ENCODE measurements around the gene RPL36A. TPM values are rescaled to one million over a fixed set of nuclear protein-coding genes. Genes with fewer than 3 reads are reported as not detected.

RPL36A gene
- polyA plus RNA-seq, 4 donors, result 1,312 to 3,526 (median 2,470) TPM

DNA sequence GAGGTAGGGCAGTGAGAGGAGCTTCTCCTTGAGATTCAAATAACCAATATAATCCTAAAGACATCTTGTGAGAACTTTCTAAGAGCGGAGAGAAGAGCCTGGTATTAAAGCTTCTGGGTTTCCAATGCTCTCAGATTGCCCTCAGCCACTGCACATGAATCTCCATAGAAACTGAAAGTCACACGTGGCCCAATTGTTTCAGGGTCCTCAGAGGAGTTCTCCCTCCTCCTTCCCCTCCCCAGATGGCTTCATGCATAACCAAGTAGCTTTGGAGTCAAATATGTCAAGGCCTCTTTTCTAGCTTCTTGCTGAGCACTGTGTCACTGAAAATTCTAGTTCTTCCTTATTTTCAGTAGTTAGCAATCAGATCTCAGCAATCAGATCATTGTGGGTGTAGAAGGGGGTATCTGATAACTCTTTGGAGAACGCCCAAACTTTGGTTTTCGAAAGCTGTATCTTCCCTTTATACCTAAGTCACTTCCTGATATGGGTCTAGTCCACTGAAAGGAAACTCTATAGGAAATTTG is 7.1 kb upstream of the RPL36A start:
- FAIRE-seq (no peak), DNase-seq (no peak)
- Histone ChIP-seq H3K4me1 (ENCODE audit: control insufficient read depth in 3 of 3, insufficient read depth in 2 of 3, low read depth in 1 of 3, low read length in 2 of 3) (no peaks in the 10 kb centered on the region), H3K9me3 (ENCODE audit: control insufficient read depth in 2 of 2, insufficient read depth in 1 of 2, low read depth in 1 of 2, low read length in 1 of 2) (no peaks in the 10 kb centered on the region), H3K27me3 (ENCODE audit: control insufficient read depth in 3 of 3, insufficient read depth in 3 of 3, low read length in 3 of 3) (no peaks in the 10 kb centered on the region), H3K36me3 (ENCODE audit: control insufficient read depth in 3 of 3, insufficient read depth in 2 of 3, low read depth in 1 of 3, low read length in 3 of 3) (no peaks in the 10 kb centered on the region), H3K27ac (ENCODE audit: low read depth in 1 of 3, low read length in 2 of 3) (no peak overlapping the region), H3K4me3 (ENCODE audit: low read depth in 1 of 3, low read length in 3 of 3) (no peak overlapping the region)
- 55 to 62% (median 58%) methylated on average over 4 of the region's 4 CpGs for WGBS, 3 donors

DNA sequence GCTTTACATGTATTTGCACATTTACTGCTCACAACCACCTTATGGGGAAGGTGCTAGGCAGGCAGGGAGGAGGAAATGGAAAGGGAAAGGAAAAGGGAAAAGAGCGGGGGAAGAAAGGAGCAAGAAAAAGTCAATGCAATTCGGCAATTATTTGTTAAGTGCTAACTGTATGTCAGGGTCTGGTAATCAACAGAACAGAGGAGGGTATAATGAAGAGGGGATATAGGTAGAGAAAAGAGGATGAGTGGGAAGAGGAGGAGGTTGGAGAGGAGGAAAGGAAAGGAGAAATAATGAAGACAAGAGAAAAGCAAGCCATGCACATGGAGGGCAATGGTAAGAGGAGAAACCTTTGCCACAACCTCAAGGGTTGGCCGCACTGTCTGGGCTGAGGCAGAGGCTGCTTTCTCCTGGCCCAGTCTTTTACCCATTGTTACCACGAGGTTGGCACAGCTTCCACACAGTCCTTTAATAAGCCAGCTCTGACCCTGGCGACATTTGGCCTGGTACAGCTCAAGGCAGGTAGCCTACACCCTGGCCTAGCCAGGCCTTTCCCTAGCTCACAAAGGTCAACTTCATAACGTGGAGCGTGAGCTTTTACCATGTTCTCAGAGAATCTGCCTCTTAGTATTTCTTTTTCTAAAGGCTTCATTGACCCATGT is 5.7 kb upstream of the RPL36A start:
- 76 to 80% (median 77%) methylated on average over 6 to 7 of the region's 7 CpGs for WGBS, 3 donors
- Histone ChIP-seq H3K4me3 (ENCODE audit: low read depth in 1 of 3, low read length in 3 of 3) (no peak overlapping the region), H3K27me3 (ENCODE audit: control insufficient read depth in 3 of 3, insufficient read depth in 3 of 3, low read length in 3 of 3) (no peaks in the 10 kb centered on the region), H3K27ac (ENCODE audit: low read depth in 1 of 3, low read length in 2 of 3) (peak overlapping the region in 1 of 3 donors; percentile 21), H3K4me1 (ENCODE audit: control insufficient read depth in 3 of 3, insufficient read depth in 2 of 3, low read depth in 1 of 3, low read length in 2 of 3) (no peaks in the 10 kb centered on the region), H3K9me3 (ENCODE audit: control insufficient read depth in 2 of 2, insufficient read depth in 1 of 2, low read depth in 1 of 2, low read length in 1 of 2) (no peaks in the 10 kb centered on the region), H3K36me3 (ENCODE audit: control insufficient read depth in 3 of 3, insufficient read depth in 2 of 3, low read depth in 1 of 3, low read length in 3 of 3) (no peaks in the 10 kb centered on the region)
- DNase-seq (no peak), FAIRE-seq (no peak)

DNA sequence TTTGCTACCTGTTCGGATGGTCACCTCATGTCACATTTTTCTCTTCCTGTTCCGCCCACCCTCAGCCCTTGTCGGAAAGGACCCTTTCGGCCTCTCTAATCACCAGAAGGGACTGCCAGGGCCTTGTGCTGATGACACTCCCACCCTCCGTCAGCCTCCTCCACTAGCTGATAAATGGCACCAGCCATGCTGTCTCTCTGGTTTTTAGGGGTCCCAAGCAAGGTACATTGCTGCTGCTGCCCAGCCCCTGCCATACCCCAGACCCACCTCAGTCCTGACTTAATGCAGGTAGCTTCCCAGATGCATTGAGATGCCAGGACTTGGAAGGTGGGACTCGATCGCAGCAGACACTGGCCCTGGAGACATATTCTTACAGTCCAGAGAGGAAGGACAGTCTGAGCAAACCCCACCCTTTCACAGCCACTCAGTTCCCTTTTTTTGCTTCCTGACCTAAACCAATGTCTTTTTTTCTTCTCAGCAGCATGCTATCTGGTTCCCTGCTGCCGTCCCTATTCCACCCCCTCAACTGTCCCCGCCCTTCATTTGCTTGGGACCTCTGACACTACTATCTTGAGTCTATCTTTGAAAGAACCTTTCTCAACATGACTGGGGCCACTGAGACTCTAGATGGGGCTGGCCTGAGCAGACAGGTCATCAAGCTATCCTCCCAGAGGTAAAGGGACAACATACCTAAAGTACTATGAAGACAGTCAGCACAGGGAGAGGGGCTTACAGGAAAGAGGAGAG is 4.8 kb upstream of the RPL36A start, which contains the start of gene BTK:
Gene BTK (minus strand): TSS at position 397 of the 747 bp plus-strand sequence. CDS start 10,907 bp downstream, outside the sequence.
- H3K27ac ChIP-seq (ENCODE audit: low read depth in 1 of 3, low read length in 2 of 3), result peak within 1 kb of the TSS in 1 of 3 donors; percentile 49
- H3K4me1 ChIP-seq (ENCODE audit: control insufficient read depth in 3 of 3, insufficient read depth in 2 of 3, low read depth in 1 of 3, low read length in 2 of 3), result peaks cover 0 to 3% (median 0%) of the 10 kb centered on the region in 3 donors
- H3K9me3 ChIP-seq (ENCODE audit: control insufficient read depth in 2 of 2, insufficient read depth in 1 of 2, low read depth in 1 of 2, low read length in 1 of 2), result no peaks in the 10 kb centered on the region
- no peak within 1 kb of the TSS for H3K4me3 ChIP-seq (ENCODE audit: low read depth in 1 of 3, low read length in 3 of 3)
- DNase-seq (no peak), FAIRE-seq (no peak)
- H3K36me3 ChIP-seq (ENCODE audit: control insufficient read depth in 3 of 3, insufficient read depth in 2 of 3, low read depth in 1 of 3, low read length in 3 of 3), result no peaks in the 10 kb centered on the region
- 73 to 80% (median 78%) methylated on average over 8 to 9 of the region's 9 CpGs for WGBS, 3 donors
- no peaks in the 10 kb centered on the region for H3K27me3 ChIP-seq (ENCODE audit: control insufficient read depth in 3 of 3, insufficient read depth in 3 of 3, low read length in 3 of 3)

DNA sequence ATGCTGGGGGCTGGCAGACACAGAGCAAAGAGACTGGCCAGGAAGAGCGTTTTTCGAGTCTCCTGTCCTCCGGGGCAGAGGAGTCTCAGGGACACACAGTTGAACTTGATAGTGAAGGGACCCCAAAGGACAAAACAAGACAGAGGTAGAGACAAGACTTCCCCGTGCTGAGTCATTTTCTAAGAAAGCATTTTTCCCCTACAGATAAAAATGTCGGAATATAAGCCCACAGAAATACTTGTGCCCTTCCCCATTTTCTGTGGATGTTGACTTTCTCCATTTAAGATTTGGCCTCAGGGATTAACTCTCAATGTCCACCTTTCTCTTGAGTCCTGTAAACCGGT is 4.3 kb upstream of the RPL36A start:
- no peak overlapping the region for H3K4me3 ChIP-seq (ENCODE audit: low read depth in 1 of 3, low read length in 3 of 3)
- 63 to 79% (median 75%) methylated on average over 6 of the region's 6 CpGs for WGBS, 3 donors

DNA sequence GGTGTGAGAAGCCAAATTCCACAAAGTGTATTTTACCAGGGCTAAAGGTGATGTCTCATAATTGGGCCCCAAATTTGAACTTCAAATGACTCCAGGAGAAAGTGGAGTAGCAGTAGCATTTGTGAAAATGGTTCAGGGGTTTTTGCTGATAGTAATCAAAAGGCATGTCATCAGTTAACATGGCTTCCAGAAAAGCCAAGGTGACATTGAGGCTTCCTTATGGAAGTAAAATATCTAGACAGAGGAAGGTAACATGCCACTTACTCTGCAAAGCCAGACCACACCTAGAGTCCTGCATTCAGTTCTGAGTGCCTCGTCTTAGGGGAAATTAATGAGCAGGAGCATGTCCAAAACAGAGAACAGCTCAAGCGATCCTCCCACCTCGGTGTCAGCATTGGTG is 2.2 kb upstream of the RPL36A start:
- 82 to 90% (median 89%) methylated on average over 3 of the region's 3 CpGs for WGBS, 3 donors
- FAIRE-seq (no peak), DNase-seq (no peak)
- Histone ChIP-seq H3K4me1 (ENCODE audit: control insufficient read depth in 3 of 3, insufficient read depth in 2 of 3, low read depth in 1 of 3, low read length in 2 of 3) (peaks cover 0 to 3% (median 0%) of the 10 kb centered on the region in 3 donors), H3K36me3 (ENCODE audit: control insufficient read depth in 3 of 3, insufficient read depth in 2 of 3, low read depth in 1 of 3, low read length in 3 of 3) (peaks cover 0 to 2% (median 0%) of the 10 kb centered on the region in 3 donors), H3K9me3 (ENCODE audit: control insufficient read depth in 2 of 2, insufficient read depth in 1 of 2, low read depth in 1 of 2, low read length in 1 of 2) (no peaks in the 10 kb centered on the region), H3K4me3 (ENCODE audit: low read depth in 1 of 3, low read length in 3 of 3) (no peak overlapping the region), H3K27ac (ENCODE audit: low read depth in 1 of 3, low read length in 2 of 3) (no peak overlapping the region), H3K27me3 (ENCODE audit: control insufficient read depth in 3 of 3, insufficient read depth in 3 of 3, low read length in 3 of 3) (no peaks in the 10 kb centered on the region)

More for the DNA sequence above, 4.3 kb upstream of the RPL36A start:
- DNase-seq (no peak), FAIRE-seq (no peak)
- Histone ChIP-seq H3K36me3 (ENCODE audit: control insufficient read depth in 3 of 3, insufficient read depth in 2 of 3, low read depth in 1 of 3, low read length in 3 of 3) (no peaks in the 10 kb centered on the region), H3K27ac (ENCODE audit: low read depth in 1 of 3, low read length in 2 of 3) (peak overlapping the region in 1 of 3 donors; percentile 27), H3K27me3 (ENCODE audit: control insufficient read depth in 3 of 3, insufficient read depth in 3 of 3, low read length in 3 of 3) (no peaks in the 10 kb centered on the region), H3K4me1 (ENCODE audit: control insufficient read depth in 3 of 3, insufficient read depth in 2 of 3, low read depth in 1 of 3, low read length in 2 of 3) (peaks cover 0 to 3% (median 0%) of the 10 kb centered on the region in 3 donors), H3K9me3 (ENCODE audit: control insufficient read depth in 2 of 2, insufficient read depth in 1 of 2, low read depth in 1 of 2, low read length in 1 of 2) (no peaks in the 10 kb centered on the region)

DNA sequence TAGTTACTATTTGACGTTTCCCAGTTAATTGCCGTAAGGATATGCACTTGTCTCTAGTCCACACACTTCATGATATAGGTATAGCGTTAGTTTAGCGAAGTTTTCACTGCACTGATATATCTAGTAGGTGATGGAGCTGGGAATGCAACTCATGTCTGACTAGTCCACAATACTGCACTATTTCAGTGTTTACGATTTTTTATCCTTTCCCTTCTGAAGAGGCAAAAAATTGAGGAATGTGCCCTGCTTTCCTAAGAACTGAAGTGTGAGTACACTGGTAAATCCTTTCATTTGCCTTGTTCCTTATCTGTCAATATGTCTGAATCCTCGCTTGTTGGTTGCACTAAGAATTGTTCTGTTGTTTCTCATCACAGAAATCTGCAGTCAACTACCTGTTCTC is 1.0 kb downstream of the RPL36A start:
- Histone ChIP-seq H3K9me3 (ENCODE audit: control insufficient read depth in 2 of 2, insufficient read depth in 1 of 2, low read depth in 1 of 2, low read length in 1 of 2) (no peaks in the 10 kb centered on the region), H3K4me3 (ENCODE audit: low read depth in 1 of 3, low read length in 3 of 3) (peak overlapping the region in 2 of 3 donors; percentile 54 to 73), H3K27me3 (ENCODE audit: control insufficient read depth in 3 of 3, insufficient read depth in 3 of 3, low read length in 3 of 3) (no peaks in the 10 kb centered on the region), H3K27ac (ENCODE audit: low read depth in 1 of 3, low read length in 2 of 3) (peak overlapping the region in 2 of 3 donors; percentile 76 to 77), H3K36me3 (ENCODE audit: control insufficient read depth in 3 of 3, insufficient read depth in 2 of 3, low read depth in 1 of 3, low read length in 3 of 3) (peaks cover 0 to 13% (median 0%) of the 10 kb centered on the region in 3 donors), H3K4me1 (ENCODE audit: control insufficient read depth in 3 of 3, insufficient read depth in 2 of 3, low read depth in 1 of 3, low read length in 2 of 3) (peaks cover 0 to 3% (median 0%) of the 10 kb centered on the region in 3 donors)
- FAIRE-seq (no peak), DNase-seq (no peak)
- WGBS, 3 donors, result 10 to 43% (median 27%) methylated on average over 6 of the region's 6 CpGs

DNA sequence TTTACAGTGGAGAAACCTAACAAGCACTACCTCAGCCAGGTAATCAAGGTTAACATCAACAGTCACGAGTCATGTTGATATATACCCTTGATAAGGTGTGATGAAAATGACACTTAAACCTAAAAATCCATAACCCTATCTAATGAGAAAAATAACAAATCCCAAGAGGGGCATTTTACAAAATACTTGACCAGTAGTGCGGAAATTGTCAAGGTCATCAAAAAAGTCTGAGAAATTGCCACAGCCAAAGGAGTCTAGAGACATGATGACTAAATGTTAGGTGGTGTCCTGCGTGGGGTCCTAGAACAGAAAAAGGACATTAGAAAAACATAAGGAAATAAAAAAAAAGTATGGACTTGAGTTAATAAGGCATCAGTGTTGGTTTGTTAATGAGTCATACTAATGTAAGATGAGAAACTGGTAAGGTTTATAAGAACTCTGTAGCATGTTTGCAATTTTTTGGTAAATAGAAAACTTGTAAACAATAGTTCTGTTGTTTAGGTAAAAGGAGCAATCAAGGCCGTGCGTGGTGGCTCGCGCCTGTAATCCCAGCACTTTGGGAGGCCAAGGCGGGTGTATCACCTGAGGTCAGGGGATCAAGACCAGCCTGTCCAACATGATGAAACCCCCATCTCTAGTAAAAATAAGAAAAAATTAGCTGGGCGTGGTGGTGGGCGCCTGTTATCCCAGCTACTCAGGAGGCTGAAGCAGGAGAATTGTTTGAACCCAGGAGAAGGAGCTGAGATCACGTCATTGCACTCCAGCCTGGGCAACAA is 2.9 kb downstream of the RPL36A start:
- Histone ChIP-seq H3K4me1 (ENCODE audit: control insufficient read depth in 3 of 3, insufficient read depth in 2 of 3, low read depth in 1 of 3, low read length in 2 of 3) (peaks cover 0 to 3% (median 0%) of the 10 kb centered on the region in 3 donors), H3K27me3 (ENCODE audit: control insufficient read depth in 3 of 3, insufficient read depth in 3 of 3, low read length in 3 of 3) (no peaks in the 10 kb centered on the region), H3K4me3 (ENCODE audit: low read depth in 1 of 3, low read length in 3 of 3) (no peak overlapping the region), H3K36me3 (ENCODE audit: control insufficient read depth in 3 of 3, insufficient read depth in 2 of 3, low read depth in 1 of 3, low read length in 3 of 3) (peaks cover 0 to 15% (median 0%) of the 10 kb centered on the region in 3 donors), H3K27ac (ENCODE audit: low read depth in 1 of 3, low read length in 2 of 3) (no peak overlapping the region), H3K9me3 (ENCODE audit: control insufficient read depth in 2 of 2, insufficient read depth in 1 of 2, low read depth in 1 of 2, low read length in 1 of 2) (no peaks in the 10 kb centered on the region)
- 73 to 79% (median 77%) methylated on average over 11 of the region's 11 CpGs for WGBS, 3 donors
- FAIRE-seq (no peak), DNase-seq (no peak)

DNA sequence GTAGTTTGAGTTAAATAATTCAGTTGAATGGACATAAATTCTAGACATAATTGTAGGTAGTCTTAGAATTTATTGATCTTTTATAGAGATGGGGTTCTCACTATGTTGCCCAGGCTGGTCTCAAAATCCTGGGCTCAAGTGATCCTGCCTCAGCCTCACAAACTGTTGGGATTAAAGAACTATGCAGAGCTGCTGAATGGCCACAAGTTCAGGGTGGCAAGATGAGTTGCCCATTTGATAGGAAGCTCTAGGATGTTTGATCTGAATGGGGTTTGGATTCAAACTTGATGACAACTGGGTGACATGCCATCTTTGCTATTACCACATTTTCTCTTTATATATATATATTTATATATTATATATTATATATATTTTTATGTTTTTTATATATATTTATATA is 3.6 kb downstream of the RPL36A start:
- Histone ChIP-seq H3K27me3 (ENCODE audit: control insufficient read depth in 3 of 3, insufficient read depth in 3 of 3, low read length in 3 of 3) (no peaks in the 10 kb centered on the region), H3K4me1 (ENCODE audit: control insufficient read depth in 3 of 3, insufficient read depth in 2 of 3, low read depth in 1 of 3, low read length in 2 of 3) (peaks cover 0 to 3% (median 0%) of the 10 kb centered on the region in 3 donors), H3K9me3 (ENCODE audit: control insufficient read depth in 2 of 2, insufficient read depth in 1 of 2, low read depth in 1 of 2, low read length in 1 of 2) (no peaks in the 10 kb centered on the region), H3K36me3 (ENCODE audit: control insufficient read depth in 3 of 3, insufficient read depth in 2 of 3, low read depth in 1 of 3, low read length in 3 of 3) (peaks cover 0 to 16% (median 0%) of the 10 kb centered on the region in 3 donors), H3K27ac (ENCODE audit: low read depth in 1 of 3, low read length in 2 of 3) (no peak overlapping the region), H3K4me3 (ENCODE audit: low read depth in 1 of 3, low read length in 3 of 3) (no peak overlapping the region)
- FAIRE-seq (no peak), DNase-seq (no peak)

Data from small intestine (tissue), 7 donors.